Neural cell (in vitro differentiated cells): ENCODE measurements around the gene ARHGEF10L. TPM values are rescaled to one million over a fixed set of nuclear protein-coding genes. Genes with fewer than 3 reads are reported as not detected.

Source experiments
- H2AFZ ChIP-seq: fragments of 200-600, 300-800 bp; sonication (generic), shearing (Covaris generic); 2 replicates; pipeline ENCODE4 v1.6.0; 2014; ENCODE audit warnings: low read depth, mild to moderate bottlenecking, antibody characterized with exemption, low read length, moderate library complexity
- H3F3A ChIP-seq: fragments of 200-600 bp; shearing (Covaris generic); 2 replicates; pipeline ENCODE4 v1.6.1; 2016; ENCODE audit warnings: mild to moderate bottlenecking, moderate library complexity, mixed read lengths, antibody characterized with exemption, low read length; ENCODE audit not compliant: insufficient read depth, poor library complexity, severe bottlenecking
- H3K27ac ChIP-seq: fragments of 200-600, 300-800 bp; sonication (generic), shearing (Covaris generic); 2 replicates; pipeline ENCODE4 v1.5.1; 2014; ENCODE audit warnings: mild to moderate bottlenecking, low read length, moderate library complexity
- H3K27me3 ChIP-seq: fragments of 300-800, 200-600 bp; sonication (generic), shearing (Covaris generic); 2 replicates; pipeline ENCODE4 v1.6.0; 2014; ENCODE audit warnings: mild to moderate bottlenecking, low read depth, low read length, moderate library complexity; ENCODE audit not compliant: insufficient read depth
- H3K36me3 ChIP-seq: fragments of 300-800, 200-600 bp; sonication (generic), shearing (Covaris generic); 2 replicates; pipeline ENCODE4 v1.5.1; 2014; ENCODE audit warnings: mild to moderate bottlenecking, antibody characterized with exemption, low read length, moderate library complexity; ENCODE audit not compliant: insufficient read depth
- H3K4me2 ChIP-seq: fragments of 300-800, 200-600 bp; sonication (generic), shearing (Covaris generic); 2 replicates; pipeline ENCODE4 v1.6.0; 2014; ENCODE audit warnings: mild to moderate bottlenecking, low read length
- H3K4me3 ChIP-seq: fragments of 300-800, 200-600 bp; sonication (generic), shearing (Covaris generic); 2 replicates; pipeline ENCODE4 v1.5.1; 2014; ENCODE audit warnings: mild to moderate bottlenecking, low read length, moderate library complexity
- H3K79me2 ChIP-seq: fragments of 200-600 bp; shearing (Covaris generic); replicated peaks from 2 replicates; pipeline ENCODE4 v1.6.0; 2014; ENCODE audit warnings: mild to moderate bottlenecking, low read length, moderate library complexity; ENCODE audit not compliant: insufficient read depth
- H3K9ac ChIP-seq: fragments of 300-800, 200-600 bp; sonication (generic), shearing (Covaris generic); 2 replicates; pipeline ENCODE4 v1.6.1; 2016; ENCODE audit warnings: mild to moderate bottlenecking, low read length, mixed read lengths
- H3K9me2 ChIP-seq: fragments of 200-600 bp; shearing (Covaris generic); 2 replicates; pipeline ENCODE4 v1.6.1; 2016; ENCODE audit warnings: mild to moderate bottlenecking, low read length, mixed read lengths; ENCODE audit not compliant: insufficient read depth
- H3K9me3 ChIP-seq: fragments of 200-600, 300-800 bp; sonication (generic), shearing (Covaris generic); 2 replicates; pipeline ENCODE4 v1.6.1; 2016; ENCODE audit warnings: mild to moderate bottlenecking, mixed run types, low read length, moderate library complexity, mixed read lengths
- H4K20me1 ChIP-seq: fragments of 200-600 bp; shearing (Covaris generic); 2 replicates; pipeline ENCODE4 v1.6.1; 2016; ENCODE audit warnings: mild to moderate bottlenecking, mixed run types; ENCODE audit not compliant: insufficient read depth
- CTCF ChIP-seq: fragments of 450-650 bp; IDR thresholded peaks from 2 replicates; pipeline ENCODE4 v1.5.1; 2014; ENCODE audit warnings: antibody characterized with exemption, mild to moderate bottlenecking, moderate library complexity; ENCODE audit not compliant: poor library complexity, severe bottlenecking
- EP300 ChIP-seq: fragments of 450-650 bp; conservative IDR thresholded peaks from 2 replicates; pipeline ENCODE4 v1.6.1; 2014; ENCODE audit warnings: antibody characterized with exemption, mild to moderate bottlenecking, moderate library complexity; ENCODE audit not compliant: poor library complexity, severe bottlenecking
- EZH2 ChIP-seq: fragments of 200-600, 300-800 bp; shearing (Covaris generic), sonication (generic); IDR thresholded peaks from 2 replicates; pipeline ENCODE4 v1.6.1; 2014; ENCODE audit warnings: antibody characterized with exemption, low read length, borderline replicate concordance, mild to moderate bottlenecking; ENCODE audit not compliant: insufficient read depth, poor library complexity, severe bottlenecking
- MXI1 ChIP-seq: fragments of 450-650 bp; conservative IDR thresholded peaks from 2 replicates; pipeline ENCODE4 v1.6.1; 2014; ENCODE audit warnings: antibody characterized with exemption, mild to moderate bottlenecking; ENCODE audit not compliant: poor library complexity, severe bottlenecking
- POLR2AphosphoS5 ChIP-seq: IDR thresholded peaks from 2 replicates; pipeline ENCODE4 v1.6.1; 2012
- RAD21 ChIP-seq: fragments of 450-650 bp; conservative IDR thresholded peaks from 2 replicates; pipeline ENCODE4 v1.6.1; 2014; ENCODE audit warnings: antibody characterized with exemption, mild to moderate bottlenecking, moderate library complexity
- REST ChIP-seq: IDR thresholded peaks from 2 replicates; pipeline ENCODE4 v1.6.1; 2012; ENCODE audit warnings: borderline replicate concordance
- SMC3 ChIP-seq: fragments of 450-650 bp; conservative IDR thresholded peaks from 2 replicates; pipeline ENCODE4 v1.6.1; 2014; ENCODE audit warnings: antibody characterized with exemption, mild to moderate bottlenecking, moderate library complexity; ENCODE audit not compliant: poor library complexity
- TAF1 ChIP-seq: IDR thresholded peaks from 2 replicates; pipeline ENCODE4 v1.6.1; 2012; ENCODE audit warnings: low read depth
- polyA plus RNA-seq: library from polyadenylated mRNA; depleted of rRNA; stranded (reverse); fragments of >200 nt; gene quantifications from 2 replicates; pipeline ENCODE4 v1.2.3, GENCODE V29; 2014

The ARHGEF10L gene
- polyA plus RNA-seq, 1 donor from 2014 or later, result 123 TPM

GRCh38 chr1:17561247-17561548, 21.7 kb downstream of the ARHGEF10L start:
- TF ChIP-seq MXI1 (no peak), TAF1 (no peak), CTCF (no peak), EP300 (no peak), SMC3 (no peak), RAD21 (no peak), POLR2AphosphoS5 (no peak), EZH2 (no peak), REST (no peak)
- no peak overlapping the region for H3K27ac ChIP-seq
- no peaks in the 10 kb centered on the region for H3K27me3 ChIP-seq
- H3K9me3 ChIP-seq, result no peaks in the 10 kb centered on the region
- no peaks in the 10 kb centered on the region for H3F3A ChIP-seq
- H3K9ac ChIP-seq, result no peak overlapping the region
- H3K36me3 ChIP-seq, result no peaks in the 10 kb centered on the region
- H3K79me2 ChIP-seq, result peaks cover 29% of the 10 kb centered on the region
- no peak overlapping the region for H2AFZ ChIP-seq
- H4K20me1 ChIP-seq, result peaks cover 13% of the 10 kb centered on the region
- H3K4me2 ChIP-seq, result no peak overlapping the region
- no peaks in the 10 kb centered on the region for H3K9me2 ChIP-seq
- H3K4me3 ChIP-seq, result no peak overlapping the region

GRCh38 chr1:17561561-17561985, 22.1 kb downstream of the ARHGEF10L start:
- H4K20me1 ChIP-seq, result peaks cover 13% of the 10 kb centered on the region
- H3K4me3 ChIP-seq, result no peak overlapping the region
- no peaks in the 10 kb centered on the region for H3K36me3 ChIP-seq
- H3F3A ChIP-seq, result no peaks in the 10 kb centered on the region
- no peak overlapping the region for H3K9ac ChIP-seq
- no peaks in the 10 kb centered on the region for H3K9me2 ChIP-seq
- peaks cover 32% of the 10 kb centered on the region for H3K79me2 ChIP-seq
- no peak overlapping the region for H3K27ac ChIP-seq
- no peak overlapping the region for H3K4me2 ChIP-seq
- TF ChIP-seq MXI1, result no peak
- H3K9me3 ChIP-seq, result no peaks in the 10 kb centered on the region
- H3K27me3 ChIP-seq, result no peaks in the 10 kb centered on the region
- H2AFZ ChIP-seq, result no peak overlapping the region

GRCh38 chr1:17562375-17562774, 22.9 kb downstream of the ARHGEF10L start:
- H3K9me3 ChIP-seq, result no peaks in the 10 kb centered on the region
- no peak overlapping the region for H3K4me3 ChIP-seq
- H3F3A ChIP-seq, result no peaks in the 10 kb centered on the region
- H3K27ac ChIP-seq, result no peak overlapping the region
- no peaks in the 10 kb centered on the region for H3K9me2 ChIP-seq
- no peak overlapping the region for H2AFZ ChIP-seq
- H3K36me3 ChIP-seq, result no peaks in the 10 kb centered on the region
- H4K20me1 ChIP-seq, result peaks cover 13% of the 10 kb centered on the region
- H3K79me2 ChIP-seq, result peaks cover 33% of the 10 kb centered on the region
- no peak for TF ChIP-seq RAD21
- no peak for TF ChIP-seq MXI1
- no peak for TF ChIP-seq EP300
- no peak for TF ChIP-seq REST
- TF ChIP-seq SMC3, result no peak
- no peak for TF ChIP-seq EZH2
- TF ChIP-seq POLR2AphosphoS5, result no peak
- no peak for TF ChIP-seq CTCF
- TF ChIP-seq TAF1, result no peak
- no peak overlapping the region for H3K9ac ChIP-seq
- no peak overlapping the region for H3K4me2 ChIP-seq
- no peaks in the 10 kb centered on the region for H3K27me3 ChIP-seq
